Activated naive CD4-positive, alpha-beta T cell treated with anti-CD3 and anti-CD28 coated beads for 36 hours (primary cell): ENCODE measurements around the gene MAGEF1. TPM values are rescaled to one million over a fixed set of nuclear protein-coding genes. Genes with fewer than 3 reads are reported as not detected.

ENCODE experiments used
- CTCF ChIA-PET: fragments of 350-600 bp; sonication (Branson Sonifier 250); formaldehyde crosslinking; loops from one replicate; lab custom pipeline; 2021; ENCODE audit warnings: antibody characterized with exemption; lab: Charles Lee
- DNase-seq: peaks from one replicate; pipeline ENCODE4 v3.0.0-alpha.2; 2020
- H3K27ac Mint-ChIP-seq: one replicate; pipeline ENCODE4 v1.8.0; 2021; ENCODE audit warnings: mild to moderate bottlenecking, mixed read lengths
- H3K27me3 Mint-ChIP-seq: one replicate; pipeline ENCODE4 v1.8.0; 2021; ENCODE audit warnings: low read depth, mixed read lengths
- H3K36me3 Mint-ChIP-seq: one replicate; pipeline ENCODE4 v1.8.0; 2021; ENCODE audit warnings: low read depth, mixed read lengths
- H3K4me1 Mint-ChIP-seq: one replicate; pipeline ENCODE4 v1.8.0; 2021; ENCODE audit warnings: low read depth, mixed read lengths
- H3K4me3 Mint-ChIP-seq: one replicate; pipeline ENCODE4 v1.8.0; 2021; ENCODE audit warnings: mild to moderate bottlenecking, moderate library complexity, mixed read lengths
- H3K9me3 Mint-ChIP-seq: one replicate; pipeline ENCODE4 v1.8.0; 2021; ENCODE audit warnings: mixed read lengths
- intact Hi-C: fragments of 100-400 bp; cut with micrococcal nuclease; formaldehyde crosslinking; loops from one replicate; pipeline ENCODE4 v1.15.1; 2023
- total RNA-seq, 2 experiments: library from RNA; stranded (reverse); gene quantifications; one replicate each; pipeline ENCODE4 v1.2.3, GENCODE V29; 2021

MAGEF1 gene
- total RNA-seq, 2 experiments from 2014 or later: 17.4 to 18.1 TPM

- H3K27me3 Mint-ChIP-seq: no peaks in the 10 kb centered on the region
- no peaks in the 10 kb centered on the region for H3K9me3 Mint-ChIP-seq
- intact Hi-C loops: no loop called here
- DNase-seq: no peak
- CTCF ChIA-PET: interaction anchor here (0.9 kb wide), 1 partner anchor 27 kb away, joined by 3 read pairs; no protein-coding TSS in a partner anchor
- H3K27ac Mint-ChIP-seq: no peak overlapping the region
- H3K4me1 Mint-ChIP-seq: peaks cover 7% of the 10 kb centered on the region
- no peaks in the 10 kb centered on the region for H3K36me3 Mint-ChIP-seq
- H3K4me3 Mint-ChIP-seq: no peak overlapping the region
Observed at GRCh38 chr3:184750349-184751083, 38.7 kb upstream of the MAGEF1 start.

- Mint-ChIP-seq H3K4me1 (peaks cover 7% of the 10 kb centered on the region), H3K36me3 (no peaks in the 10 kb centered on the region), H3K27ac (no peak overlapping the region), H3K27me3 (no peaks in the 10 kb centered on the region), H3K4me3 (no peak overlapping the region), H3K9me3 (no peaks in the 10 kb centered on the region)
- intact Hi-C loops: no loop called here
- no peak for DNase-seq
- CTCF ChIA-PET: interaction anchor here (1.3 kb wide), 1 partner anchor 28 kb away, joined by 4 read pairs; no protein-coding TSS in a partner anchor
Observed at GRCh38 chr3:184749168-184749744, 37.4 kb upstream of the MAGEF1 start.

GRCh38 chr3:184748219-184749135 is 36.6 kb upstream of the MAGEF1 start:
- intact Hi-C loops: loop anchor here (1.0 kb wide), 1 partner anchor 187 kb away; the partner anchor contains the start of gene EPHB3
- no peaks in the 10 kb centered on the region for H3K27me3 Mint-ChIP-seq
- H3K27ac Mint-ChIP-seq: no peak overlapping the region
- peaks cover 7% of the 10 kb centered on the region for H3K4me1 Mint-ChIP-seq
- peak; percentile 31 for DNase-seq
- no peaks in the 10 kb centered on the region for H3K36me3 Mint-ChIP-seq
- H3K9me3 Mint-ChIP-seq: no peaks in the 10 kb centered on the region
- no peak overlapping the region for H3K4me3 Mint-ChIP-seq
- CTCF ChIA-PET: interaction anchor here (0.6 to 1.3 kb wide), 2 partner anchors 29 to 1983 kb away, joined by 3 to 4 read pairs; no protein-coding TSS in a partner anchor

- DNase-seq: no peak
- Mint-ChIP-seq H3K27ac (no peak overlapping the region), H3K4me1 (peaks cover 5% of the 10 kb centered on the region), H3K4me3 (no peak overlapping the region), H3K36me3 (no peaks in the 10 kb centered on the region), H3K9me3 (no peaks in the 10 kb centered on the region), H3K27me3 (no peaks in the 10 kb centered on the region)
- intact Hi-C loops: no loop called here
- CTCF ChIA-PET: no interaction called here
Observed at GRCh38 chr3:184746131-184747120, 34.6 kb upstream of the MAGEF1 start.

- DNase-seq: no peak
- Mint-ChIP-seq H3K4me3 (no peak overlapping the region), H3K4me1 (peaks cover 5% of the 10 kb centered on the region), H3K27me3 (no peaks in the 10 kb centered on the region), H3K27ac (no peak overlapping the region), H3K36me3 (no peaks in the 10 kb centered on the region), H3K9me3 (no peaks in the 10 kb centered on the region)
- intact Hi-C loops: no loop called here
- CTCF ChIA-PET: no interaction called here
Observed at GRCh38 chr3:184745526-184745925, 33.7 kb upstream of the MAGEF1 start.

- no peaks in the 10 kb centered on the region for H3K9me3 Mint-ChIP-seq
- no peaks in the 10 kb centered on the region for H3K27me3 Mint-ChIP-seq
- H3K4me1 Mint-ChIP-seq: peaks cover 1% of the 10 kb centered on the region
- no peaks in the 10 kb centered on the region for H3K36me3 Mint-ChIP-seq
- DNase-seq: no peak
- CTCF ChIA-PET: interaction anchor here (1.0 to 1.8 kb wide), 5 partner anchors 12 to 182 kb away, joined by 3 to 7 read pairs (median 4); partner anchors contain the start of gene EPHB3
- no peak overlapping the region for H3K4me3 Mint-ChIP-seq
- H3K27ac Mint-ChIP-seq: no peak overlapping the region
- intact Hi-C loops: no loop called here
Observed at GRCh38 chr3:184743248-184743647, 31.4 kb upstream of the MAGEF1 start.

- DNase-seq: no peak
- Mint-ChIP-seq H3K4me1 (no peaks in the 10 kb centered on the region), H3K4me3 (no peak overlapping the region), H3K9me3 (no peaks in the 10 kb centered on the region), H3K27me3 (no peaks in the 10 kb centered on the region), H3K27ac (no peak overlapping the region), H3K36me3 (no peaks in the 10 kb centered on the region)
- intact Hi-C loops: no loop called here
- CTCF ChIA-PET: interaction anchor here (1.0 to 1.8 kb wide), 2 partner anchors 13 to 182 kb away, joined by 3 to 7 read pairs; partner anchors contain the start of gene EPHB3
Observed at GRCh38 chr3:184742676-184743135, 30.8 kb upstream of the MAGEF1 start.

- H3K27ac Mint-ChIP-seq: no peak overlapping the region
- H3K4me1 Mint-ChIP-seq: no peaks in the 10 kb centered on the region
- intact Hi-C loops: no loop called here
- no peaks in the 10 kb centered on the region for H3K36me3 Mint-ChIP-seq
- CTCF ChIA-PET: interaction anchor here (1.2 kb wide), 1 partner anchor 36 kb away, joined by 4 read pairs; no protein-coding TSS in a partner anchor
- DNase-seq: no peak
- H3K27me3 Mint-ChIP-seq: no peaks in the 10 kb centered on the region
- no peak overlapping the region for H3K4me3 Mint-ChIP-seq
- H3K9me3 Mint-ChIP-seq: no peaks in the 10 kb centered on the region
Observed at GRCh38 chr3:184741798-184742675, 30.2 kb upstream of the MAGEF1 start.

- Mint-ChIP-seq H3K4me3 (no peak overlapping the region), H3K36me3 (no peaks in the 10 kb centered on the region), H3K9me3 (no peaks in the 10 kb centered on the region), H3K27ac (no peak overlapping the region), H3K27me3 (no peaks in the 10 kb centered on the region), H3K4me1 (no peaks in the 10 kb centered on the region)
- no peak for DNase-seq
- CTCF ChIA-PET: interaction anchor here (1.2 to 2.2 kb wide), 2 partner anchors 17 to 37 kb away, joined by 4 read pairs; no protein-coding TSS in a partner anchor
- intact Hi-C loops: no loop called here
Observed at GRCh38 chr3:184741259-184741556, 29.3 kb upstream of the MAGEF1 start.

GRCh38 chr3:184740509-184741258 is 28.8 kb upstream of the MAGEF1 start:
- H3K9me3 Mint-ChIP-seq: no peaks in the 10 kb centered on the region
- DNase-seq: peak; percentile 32
- no peak overlapping the region for H3K27ac Mint-ChIP-seq
- no peaks in the 10 kb centered on the region for H3K27me3 Mint-ChIP-seq
- no peaks in the 10 kb centered on the region for H3K36me3 Mint-ChIP-seq
- no peaks in the 10 kb centered on the region for H3K4me1 Mint-ChIP-seq
- CTCF ChIA-PET: interaction anchor here (0.7 to 2.2 kb wide), 3 partner anchors 17 to 176 kb away, joined by 3 to 4 read pairs (median 4); no protein-coding TSS in a partner anchor
- no peak overlapping the region for H3K4me3 Mint-ChIP-seq
- intact Hi-C loops: no loop called here
